Panc1 (cell line): Measurements from ENCODE around the gene PSMB7. TPM values are rescaled to one million over a fixed set of nuclear protein-coding genes. Genes with fewer than 3 reads are reported as not detected.

Experiments used
- ATAC-seq: fragments of 200-7000 bp; cut with Tn5 transposase; 2 replicates; pipeline ENCODE4 v1.9.1; 2020; ENCODE audit warnings: mild to moderate bottlenecking, moderate library complexity
- BruUV-seq: library from RNA; stranded (reverse); fragments of 400-500 nt; replicated peaks from 2 replicates; lab custom pipeline; 2021; lab: Mats Ljungman, UMichigan
- CTCF ChIA-PET: fragments of 300-600 bp; sonication (Branson Sonifier 250); formaldehyde crosslinking; loops from one replicate; lab custom pipeline; 2022; ENCODE audit warnings: antibody characterized with exemption; lab: Charles Lee
- POLR2A ChIA-PET: fragments of 300-600 bp; sonication (Branson Sonifier 250); formaldehyde crosslinking; loops from one replicate; lab custom pipeline; 2022; ENCODE audit warnings: antibody characterized with exemption; lab: Charles Lee
- DNase-seq: peaks from one replicate; pipeline ENCODE4 v3.0.0-alpha.2; 2010; ENCODE audit warnings: low read depth, low spot score
- H3K27ac ChIP-seq: 2 replicates; pipeline ENCODE4 v1.5.1; 2011; ENCODE audit warnings: mild to moderate bottlenecking, low read length, inconsistent platforms
- H3K27me3 ChIP-seq: fragments of 200-500 bp; sonication (Bioruptor generic); 2 replicates; pipeline ENCODE4 v1.6.0; 2014; ENCODE audit warnings: low read length, inconsistent platforms; ENCODE audit not compliant: control insufficient read depth, insufficient read depth
- H3K36me3 ChIP-seq: fragments of 200-500 bp; sonication (Bioruptor generic); 2 replicates; pipeline ENCODE4 v1.5.1; 2014; ENCODE audit warnings: inconsistent platforms, mild to moderate bottlenecking, low read length, moderate library complexity; ENCODE audit not compliant: control insufficient read depth, insufficient read depth
- H3K4me1 ChIP-seq: 2 replicates; pipeline ENCODE4 v1.5.1; 2011; ENCODE audit warnings: inconsistent platforms, mild to moderate bottlenecking, low read length, moderate library complexity; ENCODE audit not compliant: control insufficient read depth, insufficient read depth
- H3K4me3 ChIP-seq, 2 experiments: 2 replicates each; pipeline ENCODE4 v1.5.1; 2011 to 2012; ENCODE audit warnings: low read depth in 2 of 2, low read length in 2 of 2, mild to moderate bottlenecking in 2 of 2, inconsistent platforms in 1 of 2, moderate library complexity in 1 of 2
- H3K9me3 ChIP-seq: fragments of 200-500 bp; sonication (Bioruptor generic); 2 replicates; pipeline ENCODE4 v1.5.1; 2014; ENCODE audit warnings: low read depth, mild to moderate bottlenecking, inconsistent platforms, low read length, moderate library complexity; ENCODE audit not compliant: control insufficient read depth, insufficient read depth
- CTCF ChIP-seq: fragments of 450-650 bp; IDR thresholded peaks from 2 replicates; pipeline ENCODE4 v1.5.1; 2017; ENCODE audit warnings: mild to moderate bottlenecking
- POLR2AphosphoS5 ChIP-seq: IDR thresholded peaks from 2 replicates; pipeline ENCODE4 v1.6.1; 2012; ENCODE audit warnings: mild to moderate bottlenecking, low read depth, low read length, moderate library complexity
- SIN3A ChIP-seq: IDR thresholded peaks from 2 replicates; pipeline ENCODE4 v1.6.1; 2012; ENCODE audit warnings: low read depth, mild to moderate bottlenecking, low read length, moderate library complexity, borderline replicate concordance; ENCODE audit not compliant: insufficient read depth
- TCF7L2 ChIP-seq: IDR thresholded peaks from 2 replicates; pipeline ENCODE4 v1.6.1; 2011; ENCODE audit warnings: mild to moderate bottlenecking, low read depth, low read length, inconsistent platforms
- in situ Hi-C: cut with HindIII; loops from 2 replicates; pipeline ENCODE4 v1.10.0; 2016; ENCODE audit warnings: low sequenced_read_pairs, low pct_unique_long_range_greater_than_20kb
- intact Hi-C: fragments of 100-400 bp; cut with micrococcal nuclease; formaldehyde crosslinking; loops from one replicate; pipeline ENCODE4 v1.10.0; 2022; ENCODE audit not compliant: unreplicated experiment
- total RNA-seq: library from RNA; stranded (reverse); gene quantifications from one replicate; pipeline ENCODE4 v1.2.1, GENCODE V29; 2021; ENCODE audit not compliant: unreplicated experiment
- TF ChIP-seq, protein P1 (sequence below), 2 experiments: IDR thresholded peaks; 2 replicates each; pipeline ENCODE4 v1.6.1; 2011 to 2012; ENCODE audit warnings: low read depth in 2 of 2, control low read depth in 1 of 2, low read length in 1 of 2, mild to moderate bottlenecking in 1 of 2, moderate library complexity in 1 of 2; ENCODE audit not compliant: insufficient read depth in 1 of 2

Gene PSMB7
- total RNA-seq, 1 experiment from 2014 or later, result 167 TPM

- no peak overlapping the region for H3K4me3 ChIP-seq
- ChIA-PET CTCF (no interaction called here), POLR2A (no interaction called here)
- intact Hi-C loops, result no loop called here
- H3K27me3 ChIP-seq, result no peaks in the 10 kb centered on the region
- no TSS peak for BruUV-seq
- no peaks in the 10 kb centered on the region for H3K9me3 ChIP-seq
- H3K4me1 ChIP-seq, result peaks cover 18% of the 10 kb centered on the region
- H3K36me3 ChIP-seq, result 0 out of 2 replicates have a peak, but pooled peaks cover 2% of the 10 kb centered on the region
- in situ Hi-C loops, result no loop called here
- no peak overlapping the region for H3K27ac ChIP-seq
- DNase-seq (no peak), ATAC-seq (no peak)
- TF ChIP-seq CTCF, result no peak
- TF ChIP-seq, protein P1, sequence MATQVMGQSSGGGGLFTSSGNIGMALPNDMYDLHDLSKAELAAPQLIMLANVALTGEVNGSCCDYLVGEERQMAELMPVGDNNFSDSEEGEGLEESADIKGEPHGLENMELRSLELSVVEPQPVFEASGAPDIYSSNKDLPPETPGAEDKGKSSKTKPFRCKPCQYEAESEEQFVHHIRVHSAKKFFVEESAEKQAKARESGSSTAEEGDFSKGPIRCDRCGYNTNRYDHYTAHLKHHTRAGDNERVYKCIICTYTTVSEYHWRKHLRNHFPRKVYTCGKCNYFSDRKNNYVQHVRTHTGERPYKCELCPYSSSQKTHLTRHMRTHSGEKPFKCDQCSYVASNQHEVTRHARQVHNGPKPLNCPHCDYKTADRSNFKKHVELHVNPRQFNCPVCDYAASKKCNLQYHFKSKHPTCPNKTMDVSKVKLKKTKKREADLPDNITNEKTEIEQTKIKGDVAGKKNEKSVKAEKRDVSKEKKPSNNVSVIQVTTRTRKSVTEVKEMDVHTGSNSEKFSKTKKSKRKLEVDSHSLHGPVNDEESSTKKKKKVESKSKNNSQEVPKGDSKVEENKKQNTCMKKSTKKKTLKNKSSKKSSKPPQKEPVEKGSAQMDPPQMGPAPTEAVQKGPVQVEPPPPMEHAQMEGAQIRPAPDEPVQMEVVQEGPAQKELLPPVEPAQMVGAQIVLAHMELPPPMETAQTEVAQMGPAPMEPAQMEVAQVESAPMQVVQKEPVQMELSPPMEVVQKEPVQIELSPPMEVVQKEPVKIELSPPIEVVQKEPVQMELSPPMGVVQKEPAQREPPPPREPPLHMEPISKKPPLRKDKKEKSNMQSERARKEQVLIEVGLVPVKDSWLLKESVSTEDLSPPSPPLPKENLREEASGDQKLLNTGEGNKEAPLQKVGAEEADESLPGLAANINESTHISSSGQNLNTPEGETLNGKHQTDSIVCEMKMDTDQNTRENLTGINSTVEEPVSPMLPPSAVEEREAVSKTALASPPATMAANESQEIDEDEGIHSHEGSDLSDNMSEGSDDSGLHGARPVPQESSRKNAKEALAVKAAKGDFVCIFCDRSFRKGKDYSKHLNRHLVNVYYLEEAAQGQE (IDR thresholded peaks at IDR 0.05; ENCODE audit: insufficient read depth in 1 of 2, low read depth in 2 of 2, low read length in 1 of 2), result no peak
- no peak for TF ChIP-seq SIN3A
- TF ChIP-seq POLR2AphosphoS5, result no peak
- no peak for TF ChIP-seq TCF7L2
Observed at GRCh38 chr9:124339603-124340146, 75.6 kb downstream of the PSMB7 start.

DNA sequence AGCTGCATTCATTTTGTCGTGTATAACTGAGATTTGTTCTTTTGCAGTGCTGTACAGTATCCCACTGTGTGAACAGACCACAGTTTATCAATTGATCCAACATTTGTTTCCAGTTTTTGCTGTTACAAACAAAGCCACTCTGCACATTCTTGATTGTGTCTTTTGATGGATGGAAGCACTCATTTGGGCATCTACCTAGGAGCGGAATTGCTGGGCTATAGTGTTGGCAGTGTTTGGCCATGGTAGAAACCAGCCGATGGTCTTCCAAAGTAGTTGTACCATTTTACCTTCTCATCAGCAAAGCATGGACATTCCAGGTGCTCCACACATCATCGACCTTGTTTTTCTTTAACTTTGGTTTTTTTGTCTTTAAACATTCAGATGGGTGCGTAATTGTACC, 77.7 kb downstream of the PSMB7 start:
- TF ChIP-seq TCF7L2 (no peak), POLR2AphosphoS5 (no peak), CTCF (no peak), SIN3A (no peak)
- TF ChIP-seq, protein P1 (IDR thresholded peaks at IDR 0.05; ENCODE audit: insufficient read depth in 1 of 2, low read depth in 2 of 2, low read length in 1 of 2), result no peak
- ChIA-PET CTCF (no interaction called here), POLR2A (no interaction called here)
- DNase-seq, result no peak
- Histone ChIP-seq H3K27ac (no peak overlapping the region), H3K4me3 (no peak overlapping the region), H3K9me3 (no peaks in the 10 kb centered on the region), H3K27me3 (no peaks in the 10 kb centered on the region), H3K36me3 (0 out of 2 replicates have a peak, but pooled peaks cover 2% of the 10 kb centered on the region), H3K4me1 (peaks cover 9% of the 10 kb centered on the region)
- in situ Hi-C loops, result no loop called here
- no peak for ATAC-seq
- intact Hi-C loops, result no loop called here
- no TSS peak for BruUV-seq
